Activated effector memory CD4-positive, alpha-beta T cell treated with anti-CD3 and anti-CD28 coated beads, Interleukin-2, amount 50 U/mL, for 16 hours (primary cell): ENCODE data around the gene LRFN3.
"Not testable (repeated sequence)": the region's sequence is repeated elsewhere in the genome, so short reads cannot be mapped to it uniquely, and the experiment has no call there.

Experiments used
- DNase-seq: peaks from one replicate; pipeline ENCODE4 v3.0.0-alpha.2; 2020

Gene LRFN3

DNA sequence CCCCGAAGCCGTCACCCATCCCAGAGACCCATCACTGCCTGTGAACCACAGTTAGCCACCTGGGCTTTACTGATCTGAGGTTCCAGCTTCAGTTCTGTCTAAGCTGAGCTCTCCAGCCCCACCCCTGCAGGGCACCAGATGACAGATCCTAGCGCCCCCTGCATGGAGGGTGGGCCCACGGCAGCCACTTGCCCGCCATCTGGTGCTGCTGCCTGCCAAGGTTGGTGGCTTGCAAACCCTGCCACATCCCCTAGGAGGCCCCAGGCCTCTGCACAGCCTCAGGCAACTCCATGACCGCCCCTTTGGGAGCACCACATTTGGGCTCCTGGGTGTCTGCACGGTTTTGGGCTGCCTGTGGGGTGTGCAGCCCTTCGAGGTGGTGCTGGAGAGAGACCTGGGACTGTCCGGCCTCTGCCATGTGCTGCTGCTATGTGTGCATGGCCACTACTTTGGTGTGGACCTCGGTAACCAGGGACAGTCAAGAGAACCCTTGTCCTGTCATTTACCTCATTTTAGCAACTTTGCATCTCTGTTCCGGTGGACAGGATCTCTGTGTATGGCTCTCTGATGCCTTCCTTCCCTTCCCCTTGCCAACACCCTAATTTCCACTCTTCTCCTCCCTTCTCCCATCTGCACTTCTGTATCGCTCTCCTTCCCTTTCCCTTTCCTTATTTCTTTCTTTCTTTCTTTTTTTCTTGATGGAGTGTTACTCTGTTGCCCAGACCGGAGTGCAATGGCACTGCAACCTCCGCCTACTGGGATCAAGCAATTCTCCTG is 41.5 kb downstream of the LRFN3 start:
- DNase-seq, result no peak

DNA sequence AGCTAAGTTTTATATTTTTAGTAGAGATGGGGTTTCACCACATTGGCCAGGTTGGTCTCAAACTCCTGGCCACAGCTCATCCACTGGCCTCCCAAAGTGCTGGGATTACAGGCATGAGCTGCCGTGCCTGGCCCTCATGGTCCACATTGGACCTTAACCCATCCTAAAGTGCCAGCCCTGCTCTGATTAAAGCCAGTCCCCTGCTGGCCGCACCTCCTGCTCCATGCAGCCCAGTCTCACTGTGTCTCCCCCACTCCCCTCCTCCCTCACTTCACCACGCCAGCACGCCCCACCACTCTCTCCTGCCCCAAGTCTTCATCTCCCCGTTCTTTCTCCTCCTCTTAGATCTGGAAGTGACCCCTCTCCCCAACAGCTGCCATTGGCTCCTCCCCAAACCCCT is 42.1 kb downstream of the LRFN3 start:
- no peak for DNase-seq

DNA sequence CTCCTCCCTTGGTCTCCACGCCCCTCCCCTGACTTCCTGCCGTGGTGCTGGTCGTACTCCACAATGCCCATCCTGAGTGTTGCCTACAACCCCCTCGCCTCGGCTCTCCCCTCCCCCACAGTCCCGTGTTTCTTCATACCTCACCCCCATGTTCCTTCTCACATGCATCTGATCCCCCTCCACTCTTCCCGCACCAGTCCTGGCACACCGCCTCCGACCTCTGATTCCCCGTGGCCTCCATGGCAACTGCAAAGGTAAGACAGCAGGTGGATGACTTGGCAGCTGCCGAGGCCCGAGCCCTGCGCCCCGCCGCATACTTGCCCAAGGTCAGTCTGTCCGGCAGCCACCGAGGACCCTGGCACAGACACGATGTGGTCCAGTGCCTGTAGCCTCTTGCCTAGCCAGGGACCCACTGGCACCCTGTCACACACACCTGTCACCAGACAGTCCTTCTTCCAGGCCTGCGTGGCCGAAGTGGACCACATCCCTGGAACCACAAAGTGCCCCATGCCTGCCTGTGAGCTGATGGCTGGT is 42.7 kb downstream of the LRFN3 start:
- no peak for DNase-seq

DNA sequence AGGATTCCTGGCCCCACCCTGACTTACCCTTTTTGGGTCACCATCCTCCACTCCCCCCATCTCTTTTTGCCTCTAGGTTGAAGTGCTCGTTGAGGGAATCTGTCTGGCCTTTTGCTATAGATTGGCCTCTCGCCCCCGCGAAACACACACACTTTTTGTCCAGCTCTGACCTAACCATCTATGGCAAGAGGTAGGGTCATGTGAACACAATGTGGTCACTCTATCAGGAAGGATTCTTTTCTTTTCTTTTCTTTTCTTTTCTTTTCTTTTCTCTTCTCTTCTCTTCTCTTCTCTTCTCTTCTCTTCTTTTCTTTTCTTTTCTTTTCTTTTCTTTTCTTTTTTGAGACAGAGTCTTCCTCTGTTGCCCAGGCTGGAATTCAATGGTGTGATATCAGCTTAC is 44.8 kb downstream of the LRFN3 start:
- not testable (repeated sequence) for DNase-seq

DNA sequence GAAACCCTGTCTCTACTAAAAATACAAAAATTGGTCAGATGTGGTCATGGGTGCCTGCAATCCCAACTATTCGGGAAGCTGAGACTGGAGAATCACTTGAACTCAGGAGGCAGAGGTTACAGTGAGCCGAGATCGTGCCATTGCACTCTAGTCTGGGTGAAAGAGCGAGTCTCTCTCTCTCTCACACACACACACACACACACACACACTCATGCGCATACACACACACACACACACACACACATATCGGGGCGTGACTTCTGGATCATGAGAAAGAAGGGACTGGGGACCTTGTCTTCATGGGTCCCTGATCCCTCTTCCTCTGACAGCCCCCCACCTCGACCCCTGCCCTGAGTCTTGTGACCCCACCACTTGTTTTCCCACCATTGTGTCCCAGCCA is 47.0 kb downstream of the LRFN3 start:
- no peak for DNase-seq

DNA sequence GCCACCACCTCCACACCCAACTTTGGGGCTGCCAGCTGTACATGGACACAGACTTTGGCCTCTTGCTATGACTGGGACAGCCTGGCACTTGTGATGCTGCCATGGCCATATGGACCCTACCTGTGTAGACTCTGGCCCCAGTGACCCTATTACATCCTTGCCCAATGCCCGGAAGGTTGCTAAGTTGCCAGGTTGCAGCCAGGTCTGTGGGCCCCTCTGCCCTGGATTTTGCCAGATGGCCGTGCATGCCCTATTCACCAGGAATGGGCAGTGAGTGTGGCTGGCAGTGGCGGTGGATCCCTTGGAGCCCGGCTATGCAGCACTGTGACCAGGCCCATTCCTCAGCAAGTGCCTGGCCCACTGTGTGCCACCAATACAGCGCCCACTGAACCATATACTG is 49.9 kb downstream of the LRFN3 start:
- DNase-seq, result no peak

DNA sequence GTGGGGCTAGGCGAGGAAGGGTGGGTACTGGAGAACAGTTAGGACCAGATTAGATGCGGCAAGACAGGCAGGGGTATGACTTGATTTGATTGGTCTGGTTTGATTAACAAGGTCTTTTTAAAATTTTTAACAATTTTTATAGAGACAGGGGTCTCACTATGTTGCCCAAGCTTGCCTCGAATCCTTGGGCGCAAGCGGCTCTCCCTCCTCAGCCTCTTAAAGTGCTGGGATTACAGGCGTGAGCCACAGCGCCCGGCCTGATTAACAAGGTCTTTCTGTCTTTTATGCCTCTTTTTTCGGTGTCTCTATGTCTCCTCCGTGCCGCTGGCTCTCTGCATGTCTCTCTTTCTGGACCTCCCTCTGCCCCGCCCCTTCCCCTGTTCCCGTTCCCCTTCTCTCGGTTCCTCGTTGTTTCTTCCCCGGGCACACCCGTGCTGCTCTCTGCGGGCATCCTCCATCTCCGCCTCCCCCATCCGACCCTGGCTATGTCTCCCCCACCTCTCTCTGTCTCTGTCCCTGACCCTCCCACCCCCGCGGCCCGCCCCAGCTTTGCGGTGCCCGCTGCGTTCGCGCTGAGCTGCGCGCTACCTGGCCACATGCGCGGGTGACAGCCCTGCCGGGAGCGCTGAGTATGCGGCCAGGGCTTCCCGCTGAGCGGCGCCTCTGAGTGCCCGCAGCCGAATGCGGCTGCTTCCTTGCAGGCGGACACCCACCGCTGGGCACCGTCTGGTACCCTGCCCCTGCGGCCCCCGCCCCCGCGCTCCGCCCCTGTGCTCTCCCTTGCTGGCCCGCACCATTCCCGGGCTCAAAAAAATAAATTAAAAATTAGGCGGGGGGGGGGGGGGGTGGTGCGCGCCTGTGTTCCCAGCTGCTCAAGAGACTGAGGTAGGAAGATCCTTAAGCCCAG is 50.7 kb downstream of the LRFN3 start:
- DNase-seq, result peak; percentile 68

DNA sequence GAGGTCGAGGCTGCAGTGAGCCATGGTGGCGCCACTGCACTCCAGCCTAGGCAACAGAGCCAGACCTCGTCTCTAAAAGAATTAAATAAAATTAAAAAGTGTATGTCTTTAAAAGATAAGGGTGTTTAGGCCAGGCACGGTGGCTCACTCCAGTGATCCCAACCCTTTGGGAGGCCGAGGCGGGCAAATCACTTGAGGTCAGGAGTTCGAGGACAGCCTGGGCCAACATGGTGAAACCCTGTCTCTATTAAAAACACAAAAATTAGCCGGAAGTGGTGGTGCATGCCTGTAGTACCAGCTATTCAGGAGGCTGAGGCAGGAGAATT is 51.4 kb downstream of the LRFN3 start:
- no peak for DNase-seq

DNA sequence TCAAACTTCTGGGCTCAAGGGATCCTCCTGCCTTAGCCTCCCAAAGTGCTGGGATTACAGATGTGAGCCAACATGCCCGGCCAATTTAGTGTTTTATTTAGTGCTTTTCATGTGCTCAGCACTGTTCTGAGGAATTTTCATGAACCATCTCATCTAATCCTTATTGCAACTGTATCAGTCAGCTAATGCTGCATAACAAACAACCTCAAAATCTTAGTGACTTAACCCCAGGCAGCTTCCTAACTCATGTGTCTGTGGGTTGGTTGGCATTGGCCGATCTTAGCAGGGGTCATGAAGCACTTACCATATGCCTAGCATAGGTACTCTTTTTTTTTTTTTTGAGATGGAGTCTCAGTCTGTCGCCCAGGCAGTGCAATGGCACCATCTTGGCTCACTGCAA is 52.6 kb downstream of the LRFN3 start:
- DNase-seq, result no peak

DNA sequence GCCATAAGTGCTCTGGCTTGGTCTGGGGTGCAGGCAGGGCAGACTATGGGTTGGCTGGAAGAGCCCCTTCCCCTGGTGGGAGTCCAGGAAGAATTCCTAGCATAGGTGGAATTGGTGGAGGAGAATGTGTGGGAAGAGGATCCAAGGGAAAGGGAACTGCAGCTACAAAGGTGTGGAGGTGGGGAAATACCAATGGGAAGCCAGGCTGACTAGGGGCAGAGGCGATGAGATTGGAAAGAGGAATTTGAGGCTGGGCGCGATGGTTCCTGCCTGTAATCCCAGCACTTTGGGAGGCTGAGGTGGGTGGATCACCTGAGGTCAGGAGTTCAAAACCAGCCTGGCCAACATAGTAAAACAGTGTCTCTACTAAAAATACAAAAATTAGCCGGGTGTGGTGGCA is 54.0 kb downstream of the LRFN3 start:
- DNase-seq, result no peak

DNA sequence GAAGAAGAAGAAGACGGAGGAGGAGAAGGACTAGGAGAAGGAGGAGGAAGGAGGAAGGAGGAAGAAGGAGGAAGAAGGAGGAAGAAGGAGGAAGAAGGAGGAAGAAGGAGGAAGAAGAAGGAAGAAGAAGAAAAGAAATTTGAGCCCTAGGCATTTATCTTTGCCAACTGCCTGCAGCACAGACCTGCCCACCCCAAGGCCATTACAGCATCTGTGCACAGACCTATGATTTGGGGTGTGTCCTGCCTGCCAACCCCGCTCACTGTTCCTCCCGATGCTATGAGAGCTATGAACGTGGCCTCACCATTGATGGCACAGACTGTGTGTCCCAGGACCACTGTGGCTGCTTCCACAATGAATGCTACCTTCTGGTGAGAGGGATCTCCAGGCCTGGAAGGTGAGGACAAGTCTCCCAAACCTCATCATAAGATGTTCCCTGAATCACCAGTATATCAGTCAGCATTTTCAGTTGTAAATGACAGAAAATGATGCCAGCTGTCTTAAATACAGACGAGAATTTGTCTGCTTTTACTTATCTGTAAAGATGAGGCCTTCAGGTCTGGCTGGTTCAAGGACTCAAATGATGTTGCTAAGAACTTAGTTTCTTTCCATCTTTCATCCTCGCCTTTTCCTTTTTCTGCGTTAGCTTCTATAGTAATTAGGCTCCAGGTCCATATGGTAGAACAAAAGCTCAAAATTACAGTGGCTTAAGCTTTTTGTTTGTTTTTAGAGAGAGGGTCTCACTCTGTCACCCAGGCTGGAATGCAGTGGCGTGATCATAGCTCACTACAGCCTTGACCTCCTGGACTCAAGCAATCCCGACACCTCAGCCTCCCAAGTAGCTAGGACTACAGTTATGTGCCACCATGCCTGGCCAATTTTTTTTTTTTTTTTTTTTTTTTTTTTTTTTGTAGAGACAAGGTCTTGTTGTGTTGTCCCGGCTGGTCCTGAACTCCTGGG is 54.9 kb downstream of the LRFN3 start:
- no peak for DNase-seq

DNA sequence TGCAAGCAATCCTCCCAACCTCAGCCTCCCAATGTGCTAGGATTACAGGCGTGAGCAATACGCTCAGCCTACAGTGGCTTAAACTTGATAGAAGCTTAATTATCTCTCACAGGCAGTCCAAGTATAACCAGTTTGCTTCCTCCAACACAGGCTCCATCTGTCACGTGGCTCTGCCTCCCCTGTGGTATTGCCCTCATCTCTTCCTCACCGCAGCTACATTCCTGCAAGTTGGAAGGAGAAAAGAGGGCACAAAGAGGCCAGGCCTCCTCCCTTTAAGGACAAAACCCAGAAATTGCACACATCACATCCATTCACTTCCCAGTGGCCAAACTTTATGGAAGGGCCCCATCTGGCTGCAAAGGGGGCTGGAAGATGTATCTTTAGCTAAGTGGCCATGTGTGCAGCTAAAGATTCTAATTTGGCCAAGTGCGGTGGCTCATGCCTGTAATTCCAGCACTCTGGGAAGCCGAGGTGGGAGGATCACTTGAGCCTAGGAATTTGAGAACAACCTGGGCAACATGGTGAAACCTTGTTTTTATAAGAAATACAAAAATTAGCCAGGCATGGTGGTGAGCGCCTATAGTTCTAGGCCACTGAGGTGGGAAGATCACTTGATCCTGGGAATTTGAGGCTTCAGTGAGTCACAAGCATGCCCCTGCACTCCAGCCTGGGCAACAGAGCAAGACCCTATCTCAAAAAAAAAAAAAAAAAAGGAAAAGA is 55.7 kb downstream of the LRFN3 start:
- no peak for DNase-seq

DNA sequence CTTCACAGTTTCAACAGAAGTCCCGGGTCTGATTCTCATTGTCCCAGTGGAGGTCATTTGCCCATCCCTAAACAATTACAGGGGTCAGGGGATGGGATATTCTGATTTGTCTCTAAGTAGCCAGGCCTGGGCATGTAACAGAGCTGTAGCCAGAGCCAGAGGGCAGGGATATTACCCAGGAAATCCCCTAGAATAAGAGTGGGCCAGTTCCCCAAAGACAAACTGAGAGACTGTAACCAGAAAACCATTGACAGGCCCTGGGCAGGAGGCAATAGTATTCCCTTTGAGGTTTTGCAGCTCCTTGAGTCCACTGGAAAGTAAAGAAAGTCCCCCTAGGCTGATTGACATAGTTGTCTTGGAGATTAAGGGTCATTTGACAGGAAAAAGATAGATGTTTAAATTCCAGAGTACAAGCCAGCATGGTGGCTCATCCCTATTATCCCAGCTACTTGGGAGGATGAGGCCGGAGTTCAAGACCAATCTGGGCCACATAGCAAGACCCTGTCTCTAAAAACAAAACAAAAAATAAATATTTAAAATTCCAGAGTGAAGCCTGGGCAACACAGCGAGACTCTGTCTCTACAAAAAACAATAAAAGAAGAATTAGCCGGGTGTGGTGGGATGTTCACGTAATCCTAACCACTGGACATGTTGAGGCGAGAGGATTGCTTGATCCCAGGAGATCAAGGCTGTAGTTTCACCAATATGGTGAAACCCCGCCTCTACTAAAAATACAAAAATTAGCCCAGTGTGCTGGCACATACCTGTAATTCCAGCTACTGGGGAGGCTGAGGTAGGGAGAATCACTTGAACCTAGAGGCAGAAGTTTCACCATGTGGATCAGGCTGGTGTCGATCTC is 57.0 kb downstream of the LRFN3 start:
- no peak for DNase-seq

DNA sequence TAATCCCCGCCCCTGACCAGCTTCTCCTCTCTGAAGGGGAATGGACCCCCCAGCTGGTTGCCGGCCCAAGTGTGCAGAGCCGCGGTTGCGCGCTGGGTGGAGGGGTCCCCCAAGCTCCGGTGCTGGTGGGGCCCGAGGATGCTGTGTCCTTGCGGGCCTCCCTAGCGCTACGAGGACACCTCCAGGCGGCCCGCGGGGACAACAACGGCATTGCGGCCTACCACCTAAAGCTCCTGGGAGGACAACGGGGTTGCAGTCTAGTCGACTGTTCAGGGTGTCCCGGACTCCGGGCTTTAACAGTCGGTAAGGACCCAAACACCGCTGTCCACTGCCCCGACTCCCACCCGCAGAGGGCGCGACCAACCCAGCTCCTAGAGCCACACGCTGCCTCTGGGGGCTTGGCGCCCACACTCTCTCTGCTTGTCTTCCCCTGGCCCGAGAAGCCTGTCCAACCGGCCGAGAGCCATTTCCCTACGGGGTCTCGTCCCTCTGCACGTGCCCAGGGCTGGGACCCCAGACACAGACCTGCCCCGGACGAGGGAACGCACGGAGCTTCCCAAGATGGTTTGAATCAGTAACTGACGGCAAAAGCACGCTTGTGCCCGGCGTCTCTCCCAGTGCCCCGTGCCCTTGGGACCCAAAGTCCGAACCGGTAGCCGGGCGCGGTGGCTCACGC is 57.9 kb downstream of the LRFN3 start:
- DNase-seq, result no peak
